HG03095 (cell line): ENCODE measurements around the gene SYNC.
"Not testable (repeated sequence)": the region's sequence is repeated elsewhere in the genome, so short reads cannot be mapped to it uniquely, and the experiment has no call there.

Experiments
- ATAC-seq: cut with Tn5 transposase; IDR thresholded peaks from one replicate; pipeline ENCODE4 v1.9.1; 2021; ENCODE audit warnings: moderate library complexity; ENCODE audit not compliant: unreplicated experiment

Gene SYNC

GRCh38 chr1:32695098-32695904 is 7.3 kb downstream of the SYNC start:
- no peak for ATAC-seq

GRCh38 chr1:32693455-32694174 is 9.0 kb downstream of the SYNC start:
- no peak for ATAC-seq

GRCh38 chr1:32686387-32686786 is 16.2 kb downstream of the SYNC start:
- no peak for ATAC-seq

- no peak for ATAC-seq
Observed at GRCh38 chr1:32685498-32685897, 17.1 kb downstream of the SYNC start.

- no peak for ATAC-seq
Observed at GRCh38 chr1:32684167-32684811, 18.3 kb downstream of the SYNC start.

- no peak for ATAC-seq
Observed at GRCh38 chr1:32683397-32683796, 19.2 kb downstream of the SYNC start.

- ATAC-seq = no peak
Observed at GRCh38 chr1:32681999-32682398, 20.6 kb downstream of the SYNC start.

- ATAC-seq = no peak
Observed at GRCh38 chr1:32681509-32681908, 21.1 kb downstream of the SYNC start.

- no peak for ATAC-seq
Observed at GRCh38 chr1:32680642-32681041, 21.9 kb downstream of the SYNC start.

GRCh38 chr1:32679993-32680392 is 22.6 kb downstream of the SYNC start:
- not testable (repeated sequence) for ATAC-seq

GRCh38 chr1:32676945-32677344 is 25.6 kb downstream of the SYNC start:
- ATAC-seq = no peak

- not testable (repeated sequence) for ATAC-seq
Observed at GRCh38 chr1:32668716-32669115, 33.9 kb downstream of the SYNC start.

GRCh38 chr1:32666901-32667566 is 35.5 kb downstream of the SYNC start:
- no peak for ATAC-seq

- no peak for ATAC-seq
Observed at GRCh38 chr1:32665915-32666314, 36.7 kb downstream of the SYNC start.

- ATAC-seq = no peak
Observed at GRCh38 chr1:32659581-32659980, 43.0 kb downstream of the SYNC start.

GRCh38 chr1:32652244-32652962 is 50.2 kb downstream of the SYNC start:
- no peak for ATAC-seq

GRCh38 chr1:32651461-32652073 is 51.0 kb downstream of the SYNC start:
- peak; percentile 21 for ATAC-seq

GRCh38 chr1:32650752-32651460 is 51.7 kb downstream of the SYNC start, which contains the start of gene RBBP4:
RBBP4 (plus strand) TSS chr1:32651208; CDS start chr1:32651307, 99 bp downstream.
- peak; percentile 70 for ATAC-seq

GRCh38 chr1:32650248-32650751 is 52.3 kb downstream of the SYNC start, which contains the start of gene ZBTB8OS:
ZBTB8OS (minus strand) TSS chr1:32650550; CDS start chr1:32650529, 21 bp downstream.
- ATAC-seq = peak; percentile 52
